ENCODE data around the gene CEP112.

GRCh38 chr17:66222798-66223350 is 30.9 kb upstream of the CEP112 start:
- TF ChIP-seq CTCF (IDR thresholded peaks at IDR 0.05) (no peak), POLR2A (IDR thresholded peaks at IDR 0.05) (no peak)
